Activated T-cell treated with anti-CD3 and anti-CD28 coated beads for 4 hours (primary cell): Measurements from ENCODE around the gene DBNDD2.

Source experiments
- DNase-seq: peaks from one replicate; pipeline ENCODE4 v3.0.0-alpha.2; 2020

Gene DBNDD2

DNA sequence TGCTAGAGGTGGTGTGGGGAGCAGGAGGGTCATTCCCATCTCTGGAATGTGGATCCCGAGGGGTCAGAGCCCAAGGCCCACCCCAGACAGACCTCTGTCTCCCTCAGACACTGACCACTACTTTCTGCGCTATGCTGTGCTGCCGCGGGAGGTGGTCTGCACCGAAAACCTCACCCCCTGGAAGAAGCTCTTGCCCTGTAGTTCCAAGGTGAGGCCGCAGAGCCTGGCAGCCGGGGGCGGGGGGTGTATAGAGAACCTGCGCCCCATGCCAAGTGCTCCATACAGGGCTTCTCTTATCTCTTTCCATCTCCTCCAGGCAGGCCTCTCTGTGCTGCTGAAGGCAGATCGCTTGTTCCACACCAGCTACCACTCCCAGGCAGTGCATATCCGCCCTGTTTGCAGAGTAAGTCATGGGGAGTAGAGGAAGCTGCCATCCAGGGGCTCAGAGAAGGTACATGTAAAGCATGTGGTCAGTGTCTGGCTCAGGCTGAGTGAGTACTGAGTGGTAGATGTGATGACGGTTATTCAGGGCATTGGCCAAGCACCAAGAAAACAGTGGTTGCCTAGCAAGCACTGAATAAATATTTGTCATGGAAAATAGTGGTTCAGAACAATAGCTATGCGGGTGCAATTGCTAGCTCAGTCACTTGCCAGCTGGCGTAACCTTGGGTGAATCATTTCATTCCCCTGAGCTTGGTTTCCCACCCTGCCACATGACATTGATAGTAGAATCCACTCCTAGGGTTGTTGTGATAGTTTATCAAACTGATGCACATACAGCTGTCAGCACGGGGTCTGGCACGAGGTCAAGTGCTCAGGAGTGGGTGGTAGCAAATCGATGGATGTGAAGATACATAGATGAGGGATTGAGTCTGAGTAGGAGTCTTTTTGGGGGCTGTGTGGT lies 11.4 kb downstream of the DBNDD2 start:
- DNase-seq: no peak

DNA sequence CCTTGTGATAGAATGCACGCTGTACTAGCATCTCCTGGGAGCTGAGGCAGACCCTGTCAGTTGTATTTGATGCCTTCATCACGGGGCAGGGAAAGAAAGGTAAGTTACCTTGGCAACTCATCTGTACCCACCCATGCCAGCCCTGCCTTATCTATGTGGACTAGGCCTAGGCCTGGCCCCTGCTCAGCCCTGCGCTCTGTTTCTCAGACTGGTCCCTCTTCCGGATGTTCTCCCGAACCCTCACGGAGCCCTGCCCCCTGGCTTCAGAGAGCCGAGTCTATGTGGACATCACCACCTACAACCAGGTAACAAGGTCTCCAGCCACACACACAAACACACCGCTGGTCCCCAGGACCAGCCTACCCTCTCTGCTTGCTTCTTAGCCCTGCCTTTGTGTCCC lies 12.0 kb downstream of the DBNDD2 start:
- no peak for DNase-seq

DNA sequence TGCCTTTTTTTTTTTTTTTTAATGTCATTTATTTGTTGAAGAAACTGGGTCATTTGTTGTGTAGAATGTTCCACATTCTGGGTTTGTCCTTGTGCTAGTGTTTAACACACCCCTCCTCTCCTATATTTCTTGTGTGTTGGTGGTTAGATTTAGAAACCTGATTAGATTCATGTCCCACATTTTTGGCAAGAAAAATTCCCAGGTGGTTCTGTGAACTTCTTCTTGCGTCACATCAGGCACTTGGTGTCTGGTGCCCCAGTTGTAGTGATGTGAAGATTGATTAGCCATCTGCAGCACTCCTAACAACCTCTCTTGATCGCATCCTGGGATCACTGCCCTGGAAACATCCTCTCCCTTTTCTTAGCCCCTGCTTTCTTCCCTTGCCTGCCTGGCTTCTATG lies 15.6 kb downstream of the DBNDD2 start:
- DNase-seq: no peak

DNA sequence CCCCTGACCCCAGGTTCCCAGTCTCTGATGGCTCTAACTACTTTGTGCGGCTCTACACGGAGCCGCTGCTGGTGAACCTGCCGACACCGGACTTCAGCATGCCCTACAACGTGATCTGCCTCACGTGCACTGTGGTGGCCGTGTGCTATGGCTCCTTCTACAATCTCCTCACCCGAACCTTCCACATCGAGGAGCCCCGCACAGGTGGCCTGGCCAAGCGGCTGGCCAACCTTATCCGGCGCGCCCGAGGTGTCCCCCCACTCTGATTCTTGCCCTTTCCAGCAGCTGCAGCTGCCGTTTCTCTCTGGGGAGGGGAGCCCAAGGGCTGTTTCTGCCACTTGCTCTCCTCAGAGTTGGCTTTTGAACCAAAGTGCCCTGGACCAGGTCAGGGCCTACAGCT lies 17.5 kb downstream of the DBNDD2 start:
- no peak for DNase-seq

DNA sequence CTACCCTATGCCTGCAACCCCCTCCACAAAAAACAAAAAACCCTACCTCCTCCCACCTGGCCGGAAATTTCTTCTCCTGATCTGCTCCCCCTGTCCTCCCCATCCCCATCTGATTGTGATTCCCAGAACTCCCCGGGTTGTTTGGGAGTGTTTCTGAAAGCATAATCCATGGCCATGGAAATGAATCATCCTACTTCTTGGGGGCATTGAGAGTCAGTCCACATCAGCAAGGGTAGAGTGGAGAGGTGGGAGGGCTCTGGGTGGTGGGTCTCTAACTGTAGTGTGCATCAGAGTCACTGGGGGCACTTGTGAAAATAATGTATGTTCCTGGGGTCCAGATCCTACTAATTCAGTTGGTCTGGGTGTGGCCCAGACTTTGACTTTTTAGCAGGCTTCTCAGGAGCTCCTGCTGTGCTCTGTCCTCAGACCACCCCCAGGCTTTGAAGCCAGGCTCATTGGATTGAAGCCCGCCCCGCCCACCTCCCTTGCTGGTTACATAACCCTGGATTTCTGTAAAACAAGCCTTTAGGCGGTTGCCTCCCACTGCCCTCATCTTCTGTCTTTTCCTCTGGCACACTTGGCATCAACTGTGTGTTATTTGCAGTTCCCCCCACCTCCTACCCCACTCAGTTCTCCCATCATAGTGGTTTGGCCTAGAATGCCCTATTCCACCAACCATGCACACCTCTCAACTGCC lies 18.4 kb downstream of the DBNDD2 start:
- no peak for DNase-seq

DNA sequence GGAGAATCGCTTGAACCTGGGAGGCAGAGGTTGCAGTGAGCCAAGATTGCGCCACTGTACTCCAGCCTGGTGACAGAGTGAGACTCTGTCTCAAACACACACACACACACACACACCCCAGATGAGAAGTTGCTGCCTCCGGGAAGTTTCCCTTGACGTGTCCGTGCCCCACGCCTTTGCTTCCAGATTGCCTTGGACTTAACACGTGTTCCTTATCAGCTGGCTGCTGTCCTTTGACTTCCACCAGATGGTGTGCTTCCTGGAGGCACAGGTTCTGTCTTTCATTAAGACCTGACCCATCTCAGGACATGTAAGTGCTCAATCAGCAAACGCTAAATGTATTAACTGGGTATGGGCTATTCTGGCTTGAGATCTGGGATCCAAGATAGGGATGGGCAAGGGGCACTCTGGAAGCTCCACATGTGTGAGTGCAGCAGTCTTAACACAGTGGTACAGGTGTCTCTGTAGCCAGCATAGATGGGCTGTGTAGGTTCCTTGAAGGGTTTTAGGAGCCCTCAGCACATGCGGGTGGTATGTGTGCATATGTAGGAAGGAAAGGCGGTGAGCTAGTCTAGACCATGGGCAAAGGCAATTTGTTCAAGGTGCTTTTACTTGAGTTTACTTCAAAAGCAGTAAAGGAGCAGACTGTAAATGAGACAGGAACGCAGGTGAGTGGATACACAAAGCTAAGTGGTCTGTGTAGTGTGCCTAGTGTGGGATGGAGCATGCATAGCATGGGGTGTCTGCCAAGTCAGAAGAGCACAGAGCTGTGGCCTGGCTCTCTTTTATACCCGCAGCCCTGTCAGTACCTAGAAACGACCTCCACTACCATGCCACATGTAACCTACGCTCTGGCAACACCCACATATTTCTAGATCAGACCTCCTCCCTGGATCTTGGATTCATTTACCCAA lies 19.4 kb downstream of the DBNDD2 start:
- DNase-seq: no peak

DNA sequence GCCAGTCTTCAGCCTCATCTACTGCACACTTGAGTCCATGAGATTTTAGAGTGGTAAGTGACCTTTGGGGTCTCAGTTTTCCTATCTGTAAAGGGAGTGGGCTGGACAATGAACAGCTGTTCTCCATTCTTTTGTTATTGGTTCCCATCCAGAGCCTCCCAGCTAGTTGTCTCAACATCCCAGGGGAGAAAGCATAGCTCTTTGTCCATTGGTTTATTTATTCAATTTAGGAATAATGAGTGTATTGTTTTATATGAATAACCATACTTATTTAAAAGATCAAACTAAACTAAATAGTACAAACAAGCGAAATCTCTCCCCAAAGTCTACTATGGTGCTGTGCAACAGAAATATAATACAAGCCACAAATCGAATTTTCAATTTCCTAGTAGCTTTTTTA lies 21.5 kb downstream of the DBNDD2 start:
- no peak for DNase-seq

DNA sequence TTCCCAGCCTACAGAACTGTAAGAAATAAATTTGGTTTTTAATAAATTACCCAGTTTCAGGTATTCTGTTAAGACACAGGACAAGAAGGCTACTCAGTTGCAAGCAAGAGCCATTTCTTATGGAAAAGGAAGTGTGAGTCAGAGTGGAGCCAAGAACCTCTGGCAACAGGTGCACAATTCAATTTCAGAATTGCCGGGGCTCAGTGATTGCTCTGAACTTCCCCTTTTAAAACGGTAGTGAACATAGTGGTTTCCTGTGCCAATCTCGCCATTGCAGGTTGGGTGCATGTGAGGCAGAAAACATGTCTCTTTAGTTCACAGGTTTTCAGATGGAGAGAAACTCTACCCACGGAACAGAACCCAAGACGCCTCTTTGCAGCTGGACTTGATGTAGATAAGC lies 24.2 kb downstream of the DBNDD2 start:
- no peak for DNase-seq

DNA sequence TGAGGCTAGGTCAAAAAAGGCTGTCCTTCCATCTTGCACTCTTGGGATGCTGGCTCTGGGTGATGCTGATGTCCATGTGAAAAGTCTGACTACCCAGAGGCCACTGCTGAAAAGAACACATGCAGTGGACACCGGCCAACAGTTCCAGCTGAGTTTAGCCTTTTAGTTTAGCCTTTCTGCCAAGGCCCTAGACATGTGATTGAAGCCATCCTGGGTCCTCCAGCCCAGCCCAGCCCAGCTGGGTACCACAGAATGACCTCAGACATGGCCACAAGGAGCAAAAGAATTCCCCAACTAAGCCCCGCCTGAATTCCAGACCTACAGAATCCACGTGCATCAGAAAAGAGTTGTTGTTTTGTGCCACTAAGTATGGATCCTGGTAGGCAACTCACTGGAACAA lies 25.2 kb downstream of the DBNDD2 start:
- no peak for DNase-seq

DNA sequence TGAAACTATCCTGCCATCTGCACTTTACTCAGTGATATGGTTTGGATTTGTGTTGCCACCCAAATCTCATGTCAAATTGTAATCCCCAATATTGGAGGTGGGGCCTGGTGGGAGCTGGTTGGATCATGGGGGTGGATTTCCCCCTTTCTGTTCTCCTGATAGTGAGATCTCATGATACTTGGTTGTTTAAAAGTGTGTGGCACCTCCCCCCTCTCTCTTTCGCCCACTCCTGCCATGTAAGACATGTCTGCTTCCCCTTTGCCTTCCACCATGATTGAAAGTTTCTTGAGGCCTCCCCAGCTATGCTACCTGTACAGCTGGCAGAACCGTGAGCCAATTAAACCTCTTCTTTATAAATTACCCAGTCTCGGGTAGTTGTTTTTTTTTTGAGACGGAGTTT lies 25.9 kb downstream of the DBNDD2 start:
- no peak for DNase-seq

DNA sequence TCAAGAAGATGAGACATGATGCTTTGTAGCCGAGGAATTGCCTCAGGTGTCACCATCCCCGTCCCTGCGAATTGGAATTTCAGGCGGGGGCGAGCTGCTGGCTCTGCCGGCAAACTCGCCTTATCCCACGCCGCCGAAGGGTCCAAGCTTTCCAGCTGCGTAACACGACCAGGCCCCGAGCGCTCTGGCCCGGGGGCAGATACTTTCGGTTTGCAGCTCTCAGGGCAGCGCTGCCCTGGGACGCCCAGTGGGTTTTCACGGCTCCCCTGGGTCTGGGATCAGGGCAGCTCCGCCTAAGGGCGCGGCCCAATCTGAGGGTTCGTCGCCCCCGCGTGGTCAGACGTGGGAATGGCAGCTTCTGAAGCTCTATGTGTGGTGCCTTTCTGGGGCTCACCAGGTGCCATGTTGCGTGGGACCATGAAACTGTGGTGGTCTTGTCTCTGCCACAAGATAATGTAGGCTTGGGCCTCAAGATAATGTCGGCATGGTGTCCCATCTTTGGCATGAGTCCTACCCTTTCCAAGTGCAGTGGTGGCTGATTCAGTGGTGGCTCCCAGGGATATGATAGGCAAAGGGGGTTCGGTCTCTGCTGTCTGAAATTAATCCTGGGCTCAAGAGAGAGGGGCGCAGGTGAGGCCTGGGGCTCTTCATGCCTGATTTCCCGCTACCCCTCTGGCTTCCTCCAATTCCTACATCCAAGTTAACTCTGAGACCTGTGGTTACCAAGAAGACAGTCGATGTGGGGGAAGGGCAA lies 28.8 kb downstream of the DBNDD2 start:
- peak; percentile 88 for DNase-seq

DNA sequence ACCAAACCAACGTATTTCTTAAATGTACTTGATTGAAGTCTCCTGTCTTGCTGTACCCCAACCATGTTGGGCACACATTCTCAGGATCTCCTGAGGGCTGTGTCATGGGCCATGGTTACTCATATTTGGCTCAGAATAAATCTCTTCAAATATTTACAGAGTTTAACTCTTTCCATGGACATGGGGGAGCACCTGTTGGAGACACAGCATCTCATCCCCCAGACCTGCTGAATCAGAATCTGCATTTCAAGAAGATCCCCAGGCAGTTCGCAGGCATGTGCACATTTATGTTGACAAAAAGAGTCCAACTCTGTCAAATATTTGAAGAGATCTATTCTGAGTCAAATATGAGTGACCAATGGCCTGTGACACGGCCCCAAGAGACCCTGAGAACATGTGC lies 32.3 kb downstream of the DBNDD2 start:
- no peak for DNase-seq

DNA sequence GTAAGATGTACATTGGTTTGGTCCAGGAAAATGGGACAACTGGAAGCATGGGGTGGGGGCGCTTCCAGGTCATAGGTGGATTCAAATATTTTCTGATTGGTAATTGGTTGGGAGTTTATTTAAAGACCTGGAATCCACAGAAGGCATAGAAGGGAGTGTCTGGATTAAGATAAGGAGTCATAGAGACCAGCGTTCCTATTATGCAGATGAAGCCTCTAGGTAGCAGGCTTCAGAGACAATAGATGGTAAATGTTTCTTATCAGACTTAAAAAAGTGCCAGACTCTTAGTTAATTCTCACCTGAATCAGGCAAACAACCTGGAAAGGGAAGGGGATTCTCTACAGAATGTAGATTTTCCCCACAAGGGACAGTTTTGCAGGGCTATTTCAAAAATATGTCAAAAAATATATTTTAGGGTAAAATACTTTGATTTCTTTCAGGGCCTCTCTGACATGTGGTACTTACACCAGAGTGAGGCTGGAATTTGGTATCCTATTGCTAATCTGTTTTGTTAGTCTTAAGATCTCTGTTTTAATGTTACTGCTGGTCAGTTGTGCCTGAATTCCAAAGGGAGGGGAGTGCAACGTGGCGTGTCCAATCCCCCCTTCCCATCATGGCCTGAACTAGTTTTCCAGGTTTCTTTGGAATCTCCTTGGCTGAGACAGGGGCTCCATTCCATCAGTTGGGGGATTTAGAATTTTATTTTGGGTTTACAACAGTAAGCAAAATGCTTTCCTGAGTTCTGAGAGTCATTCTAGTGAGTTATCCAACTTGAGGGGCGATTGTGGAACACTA lies 33.0 kb downstream of the DBNDD2 start:
- DNase-seq: no peak

DNA sequence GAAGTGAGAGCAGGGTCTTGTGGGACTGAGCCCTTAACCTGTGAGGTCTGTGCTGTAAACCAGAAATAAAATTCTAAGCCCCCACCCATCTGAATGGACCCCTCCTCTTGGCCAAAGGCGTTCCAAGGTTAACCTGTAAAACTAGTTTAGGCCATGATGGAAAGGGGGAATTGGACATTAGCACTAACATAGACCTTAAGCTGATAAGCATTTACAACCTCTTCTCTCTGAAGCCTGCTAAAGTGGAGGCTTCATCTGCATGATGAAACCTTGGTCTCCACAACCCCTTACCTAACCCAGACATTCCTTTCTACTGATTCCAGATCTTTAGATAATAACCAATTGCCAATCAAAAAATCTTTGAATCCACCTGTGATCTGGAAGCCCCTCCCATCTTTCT lies 33.7 kb downstream of the DBNDD2 start:
- no peak for DNase-seq

DNA sequence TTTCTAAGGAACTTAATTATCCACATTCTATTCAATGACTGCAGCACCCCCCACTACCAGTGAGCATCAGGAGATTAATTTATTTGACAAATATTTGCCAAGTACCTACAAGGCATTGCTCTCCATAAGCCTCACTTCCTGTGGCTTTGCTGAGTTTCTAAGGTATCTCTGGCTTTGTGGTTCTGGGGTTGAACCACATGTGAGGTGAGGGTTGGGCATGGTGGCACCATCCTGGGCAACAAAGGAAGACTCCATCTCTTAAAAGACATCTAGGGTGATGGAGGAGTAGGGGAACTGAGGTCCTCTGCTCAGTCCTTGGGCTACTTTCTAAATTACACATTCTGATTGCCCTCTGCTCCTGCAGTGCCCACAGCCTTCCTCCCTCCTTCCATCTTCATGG lies 36.0 kb downstream of the DBNDD2 start:
- no peak for DNase-seq

DNA sequence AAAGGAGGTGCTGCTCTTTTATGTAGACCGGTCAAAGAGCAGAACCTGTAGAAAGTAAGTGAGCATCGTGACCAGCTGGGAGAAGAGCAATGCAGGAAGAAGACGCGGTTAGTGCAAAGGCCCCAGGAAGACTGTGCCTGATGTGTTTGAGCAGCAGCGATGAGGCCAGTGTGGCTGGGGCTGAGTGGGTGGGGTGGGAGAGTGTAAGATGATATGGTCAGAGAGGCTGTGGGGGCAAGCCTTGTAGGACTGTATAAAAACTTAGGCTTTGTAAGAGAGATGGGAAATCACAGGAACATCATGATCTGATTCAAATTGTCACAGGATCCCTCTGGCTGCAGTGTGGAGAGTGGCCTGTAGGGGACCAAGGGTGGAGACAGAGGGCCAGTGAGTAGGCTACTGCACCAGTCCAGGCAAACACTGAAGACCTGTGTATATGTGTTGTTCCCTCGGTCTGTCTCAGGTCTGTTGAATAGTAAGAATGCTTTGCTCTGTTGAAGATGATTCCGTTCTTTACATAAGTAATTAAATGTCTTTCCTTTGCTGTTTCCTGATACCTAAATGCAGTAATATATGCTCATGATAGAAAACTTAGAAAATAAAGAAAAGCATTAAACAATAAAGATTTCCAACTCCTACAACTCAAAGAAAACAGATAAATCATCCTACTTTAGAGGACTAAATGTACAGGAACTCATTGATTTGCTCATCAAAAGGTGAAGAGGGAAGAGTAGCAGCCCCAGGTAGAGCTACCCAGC lies 37.9 kb downstream of the DBNDD2 start:
- DNase-seq: no peak

DNA sequence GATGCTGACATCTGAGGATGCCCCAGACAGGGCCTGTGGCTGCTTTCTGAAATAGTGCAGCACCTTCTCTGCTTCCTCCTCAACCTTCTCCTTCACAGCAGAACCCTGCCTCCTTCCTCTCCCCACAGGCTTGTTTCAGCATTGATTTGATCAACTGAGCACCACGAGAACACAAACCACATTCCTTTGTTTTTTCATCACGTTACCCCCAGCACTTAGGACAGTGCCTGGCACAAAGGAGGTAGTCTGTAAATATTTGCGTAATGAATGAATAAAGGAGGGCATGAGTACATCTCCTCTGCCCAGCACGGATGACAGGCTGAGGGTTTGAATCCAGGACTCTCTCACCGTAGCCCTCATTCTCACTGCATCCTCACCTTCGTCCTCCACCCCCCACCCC lies 40.2 kb downstream of the DBNDD2 start:
- no peak for DNase-seq

DNA sequence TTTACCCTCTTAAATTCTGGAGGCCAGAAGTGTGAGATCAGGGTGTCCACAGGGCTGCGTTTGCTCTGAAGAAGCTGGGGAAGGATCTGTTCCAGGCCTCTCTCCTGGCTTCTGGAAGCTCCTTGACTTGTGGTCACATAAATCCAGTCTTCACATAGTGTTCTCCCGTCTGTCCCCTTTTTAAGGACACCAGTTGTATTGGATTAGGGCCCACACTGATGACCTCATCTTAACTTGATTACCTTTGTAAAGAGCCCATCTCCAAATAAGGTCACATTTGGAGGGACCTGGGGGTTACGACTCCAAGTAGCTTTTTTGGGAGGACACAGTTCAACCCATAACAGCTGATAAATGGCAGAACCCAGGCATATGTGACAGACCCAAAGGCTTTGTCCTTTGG lies 41.4 kb downstream of the DBNDD2 start:
- no peak for DNase-seq

DNA sequence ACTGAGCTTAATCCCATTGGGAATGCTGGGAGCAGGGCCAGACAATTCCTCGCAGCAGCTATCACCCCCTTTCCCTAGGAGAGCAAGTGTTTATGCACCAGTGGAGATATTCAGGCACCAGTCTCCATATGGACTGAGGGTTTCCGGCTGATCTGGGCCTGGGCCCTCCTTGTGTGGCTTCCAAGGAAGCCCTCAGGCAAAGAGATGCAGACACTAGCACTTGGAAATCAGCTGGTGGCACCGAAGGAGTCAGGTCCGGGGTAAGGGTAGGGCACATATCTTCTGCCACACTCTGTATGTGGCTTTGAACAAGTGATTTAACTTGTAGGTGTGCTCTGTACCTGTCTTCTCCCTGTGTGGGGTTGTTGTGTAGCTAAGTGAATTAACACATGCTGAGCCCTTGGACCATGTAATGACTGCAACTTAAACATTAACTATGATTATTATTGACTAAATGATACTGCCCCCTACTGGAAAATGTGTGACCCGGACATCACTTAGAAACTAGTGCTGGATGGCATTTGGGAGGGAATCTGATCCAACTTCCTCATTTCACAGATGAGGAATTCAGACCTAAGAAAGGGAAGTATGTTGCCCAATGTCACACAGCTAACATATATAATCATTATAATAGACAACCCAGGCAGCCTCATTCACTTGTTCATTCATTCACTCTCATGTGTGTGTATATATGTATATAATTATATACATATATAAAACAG lies 42.2 kb downstream of the DBNDD2 start:
- no peak for DNase-seq

DNA sequence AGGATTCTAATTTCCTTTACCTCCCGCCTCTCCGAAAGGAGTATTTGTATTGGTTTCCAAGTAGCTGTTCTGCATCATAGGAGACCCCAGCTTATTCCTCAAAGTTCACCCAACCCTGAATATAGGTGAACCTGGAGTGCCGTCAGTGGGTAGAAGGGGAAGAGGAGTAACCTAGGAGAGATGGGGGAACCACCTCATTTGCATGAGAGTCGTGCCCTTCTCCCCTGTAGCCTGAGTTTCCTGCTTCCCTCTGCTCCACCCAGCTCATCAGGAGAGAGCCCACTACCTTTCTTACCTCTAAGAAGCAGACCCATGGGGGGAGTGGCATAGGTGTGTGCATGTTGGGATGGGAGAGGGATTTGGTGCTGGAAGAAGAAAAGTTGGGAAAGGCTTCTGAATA lies 44.1 kb downstream of the DBNDD2 start:
- no peak for DNase-seq
